Measurements from ENCODE around the gene PIGQ.

Gene PIGQ

GRCh38 chr16:567373-568256, 2.2 kb upstream of the PIGQ start:
- DNase-seq (ENCODE audit: low read depth in 2 of 2), result no peak

- DNase-seq (ENCODE audit: low read depth in 2 of 2), result no peak
These were observed 1.1 kb upstream of the PIGQ start for GRCh38 chr16:568401-569258.

GRCh38 chr16:572865-573650, 3.3 kb downstream of the PIGQ start:
- no peak for DNase-seq (ENCODE audit: low read depth in 2 of 2)

- DNase-seq (ENCODE audit: low read depth in 2 of 2), result no peak
These were observed 4.4 kb downstream of the PIGQ start for GRCh38 chr16:574021-574760.

- DNase-seq (ENCODE audit: low read depth in 2 of 2), result no peak
These were observed 5.8 kb downstream of the PIGQ start for GRCh38 chr16:575354-576196.

GRCh38 chr16:576197-576822, 6.5 kb downstream of the PIGQ start:
- DNase-seq (ENCODE audit: low read depth in 2 of 2), result no peak

GRCh38 chr16:576823-577201, 7.0 kb downstream of the PIGQ start:
- DNase-seq (ENCODE audit: low read depth in 2 of 2), result no peak

GRCh38 chr16:577796-578195, 8.0 kb downstream of the PIGQ start:
- DNase-seq (ENCODE audit: low read depth in 2 of 2), result no peak

- no peak for DNase-seq (ENCODE audit: low read depth in 2 of 2)
These were observed 8.6 kb downstream of the PIGQ start for GRCh38 chr16:578232-578869.

- DNase-seq (ENCODE audit: low read depth in 2 of 2), result peak; percentile 28 to 59
These were observed 9.2 kb downstream of the PIGQ start for GRCh38 chr16:578870-579405.

- DNase-seq (ENCODE audit: low read depth in 2 of 2), result no peak
These were observed 10.6 kb downstream of the PIGQ start for GRCh38 chr16:580141-580945.

GRCh38 chr16:580946-581498, 11.3 kb downstream of the PIGQ start:
- DNase-seq (ENCODE audit: low read depth in 2 of 2), result no peak

GRCh38 chr16:582218-582613, 12.4 kb downstream of the PIGQ start:
- DNase-seq (ENCODE audit: low read depth in 2 of 2), result no peak

- no peak for DNase-seq (ENCODE audit: low read depth in 2 of 2)
These were observed 13.0 kb downstream of the PIGQ start for GRCh38 chr16:582614-583331.

- DNase-seq (ENCODE audit: low read depth in 2 of 2), result no peak
These were observed 13.7 kb downstream of the PIGQ start for GRCh38 chr16:583470-583814.

GRCh38 chr16:583815-584591, 14.2 kb downstream of the PIGQ start:
- no peak for DNase-seq (ENCODE audit: low read depth in 2 of 2)

GRCh38 chr16:585351-585750, 15.6 kb downstream of the PIGQ start:
- no peak for DNase-seq (ENCODE audit: low read depth in 2 of 2)
